Endothelial cell of umbilical vein (primary cell): ENCODE data around the gene LRP11. TPM values are rescaled to one million over a fixed set of nuclear protein-coding genes. Genes with fewer than 3 reads are reported as not detected.
"Not testable (repeated sequence)": the region's sequence is repeated elsewhere in the genome, so short reads cannot be mapped to it uniquely, and the experiment has no call there.

Source experiments
- BruUV-seq: library from RNA; stranded (reverse); fragments of 400-500 nt; replicated peaks from 2 replicates; lab custom pipeline; 2021; lab: Mats Ljungman, UMichigan
- CTCF ChIA-PET: fragments of 300-600, 350-600 bp; sonication (Branson Sonifier 250); formaldehyde crosslinking; loops from one replicate; lab custom pipeline; 2021; ENCODE audit warnings: antibody characterized with exemption, inconsistent platforms; lab: Charles Lee
- POLR2A ChIA-PET: fragments of 300-600, 350-600 bp; sonication (Branson Sonifier 250); formaldehyde crosslinking; loops from one replicate; lab custom pipeline; 2021; ENCODE audit warnings: antibody characterized with exemption, inconsistent platforms; lab: Charles Lee
- DNase-seq: peaks from one replicate; pipeline ENCODE4 v3.0.0-alpha.2; 2011; ENCODE audit warnings: low read depth, low spot score
- FAIRE-seq: peaks from 2 replicates; lab custom pipeline; 2011; peaks lifted over from hg19 to GRCh38; lab: Jason Lieb, UNC
- H2AFZ ChIP-seq: 2 replicates; pipeline ENCODE4 v1.6.0; 2012; ENCODE audit warnings: low read depth, low read length, control low read depth, inconsistent platforms
- H3K27ac ChIP-seq: 2 replicates; pipeline ENCODE4 v1.5.1; 2011; ENCODE audit warnings: low read depth, mild to moderate bottlenecking, control low read depth, low read length, moderate library complexity; ENCODE audit not compliant: insufficient read depth
- H3K27me3 ChIP-seq, 2 experiments: 2 replicates each; pipeline versions ENCODE4 v1.6.0 to v1.6.1; 2011; ENCODE audit warnings: low read length in 2 of 2, mixed read lengths in 1 of 2; ENCODE audit not compliant: control insufficient read depth in 2 of 2, insufficient read depth in 2 of 2
- H3K36me3 ChIP-seq, 2 experiments: 2 replicates in 1 of 2; 3 replicates in 1 of 2; pipeline ENCODE4 v1.5.1; 2011; ENCODE audit warnings: low read length in 2 of 2, mild to moderate bottlenecking in 1 of 2, moderate library complexity in 1 of 2; ENCODE audit not compliant: control insufficient read depth in 2 of 2, insufficient read depth in 2 of 2; ENCODE audit errors: extremely low read depth in 1 of 2
- H3K4me1 ChIP-seq: 3 replicates; pipeline ENCODE4 v1.5.1; 2011; ENCODE audit warnings: mild to moderate bottlenecking, low read length; ENCODE audit not compliant: control insufficient read depth, insufficient read depth; ENCODE audit errors: extremely low read depth
- H3K4me2 ChIP-seq: 2 replicates; pipeline ENCODE4 v1.6.1; 2011; ENCODE audit warnings: low read length, control low read depth, mixed read lengths; ENCODE audit not compliant: insufficient read depth
- H3K4me3 ChIP-seq, 3 experiments: fragments of 200-600 bp in 1 of 3; sonication (generic), shearing (Covaris generic) in 1 of 3; replicated peaks in 1 of 3; 2 replicates each; pipeline ENCODE4 v1.5.1; 2011 to 2016; ENCODE audit warnings: control low read depth in 3 of 3, low read length in 3 of 3, mild to moderate bottlenecking in 2 of 3, inconsistent platforms in 1 of 3, low read depth in 1 of 3, moderate library complexity in 1 of 3; ENCODE audit not compliant: insufficient read depth in 1 of 3
- H3K79me2 ChIP-seq: 2 replicates; pipeline ENCODE4 v1.6.0; 2012; ENCODE audit warnings: low read length, inconsistent platforms; ENCODE audit not compliant: control insufficient read depth, insufficient read depth
- H3K9ac ChIP-seq: replicated peaks from 2 replicates; pipeline ENCODE3; 2011; ENCODE audit warnings: low read length, control low read depth; ENCODE audit not compliant: insufficient read depth; ENCODE audit errors: extremely low read depth
- H3K9me1 ChIP-seq: replicated peaks from 3 replicates; pipeline ENCODE4 v1.6.0; 2011; ENCODE audit warnings: mild to moderate bottlenecking, low read length; ENCODE audit not compliant: control insufficient read depth, insufficient read depth; ENCODE audit errors: extremely low read depth
- H3K9me3 ChIP-seq: replicated peaks from 2 replicates; pipeline ENCODE4 v1.5.1; 2012; ENCODE audit warnings: low read length, inconsistent platforms; ENCODE audit not compliant: control insufficient read depth, insufficient read depth
- H4K20me1 ChIP-seq: replicated peaks from 2 replicates; pipeline ENCODE3; 2011; ENCODE audit warnings: mild to moderate bottlenecking, low read length; ENCODE audit not compliant: control insufficient read depth, insufficient read depth; ENCODE audit errors: extremely low read depth
- CTCF ChIP-seq, 2 donors: IDR thresholded peaks; 1 replicate in 1 of 2; 2 replicates in 1 of 2; pipeline ENCODE4 v1.5.1; 2011; ENCODE audit warnings: low read length in 2 of 2, mild to moderate bottlenecking in 2 of 2, moderate library complexity in 2 of 2, control low read depth in 1 of 2, inconsistent platforms in 1 of 2, low read depth in 1 of 2; ENCODE audit not compliant: insufficient read depth in 1 of 2; ENCODE audit errors: extremely low read depth in 1 of 2
- JUN ChIP-seq: IDR thresholded peaks from 2 replicates; pipeline ENCODE4 v1.6.1; 2011; ENCODE audit warnings: borderline replicate concordance, low read depth; ENCODE audit not compliant: insufficient read length, insufficient read depth
- POLR2A ChIP-seq: IDR thresholded peaks from 2 replicates; pipeline ENCODE4 v1.6.1; 2012; ENCODE audit warnings: low read depth, mild to moderate bottlenecking, control low read depth, low read length
- dilution Hi-C: fragments of 300-500 bp; cut with MboI; formaldehyde crosslinking; loops from one replicate; pipeline ENCODE4 v1.15.0; 2019; ENCODE audit warnings: low sequenced_read_pairs; ENCODE audit not compliant: extremely low pct_ligation_motif_present
- intact Hi-C: fragments of 100-400 bp; cut with micrococcal nuclease; formaldehyde crosslinking; loops from one replicate; pipeline ENCODE4 v1.10.0; 2022
- polyA plus RNA-seq, 4 experiments: library from polyadenylated mRNA; depleted of rRNA in 3 of 4; stranded (reverse) in 3 of 4; unstranded in 1 of 4; fragments of >200 nt; gene quantifications; 2 replicates each; pipeline versions ENCODE4 v1.2.1 to v1.2.3, GENCODE V29; 2011 to 2012; ENCODE audit warnings: missing spikeins in 1 of 4
- total RNA-seq: library from RNA; stranded (reverse); gene quantifications from 2 replicates; pipeline ENCODE4 v1.2.3, GENCODE V29; 2021

The LRP11 gene
- total and polyA plus RNA-seq, 2 donors (not counting 3 experiments of a cell fraction or from before 2014, with no cell fraction given) = 23.1 to 59.1 TPM

DNA sequence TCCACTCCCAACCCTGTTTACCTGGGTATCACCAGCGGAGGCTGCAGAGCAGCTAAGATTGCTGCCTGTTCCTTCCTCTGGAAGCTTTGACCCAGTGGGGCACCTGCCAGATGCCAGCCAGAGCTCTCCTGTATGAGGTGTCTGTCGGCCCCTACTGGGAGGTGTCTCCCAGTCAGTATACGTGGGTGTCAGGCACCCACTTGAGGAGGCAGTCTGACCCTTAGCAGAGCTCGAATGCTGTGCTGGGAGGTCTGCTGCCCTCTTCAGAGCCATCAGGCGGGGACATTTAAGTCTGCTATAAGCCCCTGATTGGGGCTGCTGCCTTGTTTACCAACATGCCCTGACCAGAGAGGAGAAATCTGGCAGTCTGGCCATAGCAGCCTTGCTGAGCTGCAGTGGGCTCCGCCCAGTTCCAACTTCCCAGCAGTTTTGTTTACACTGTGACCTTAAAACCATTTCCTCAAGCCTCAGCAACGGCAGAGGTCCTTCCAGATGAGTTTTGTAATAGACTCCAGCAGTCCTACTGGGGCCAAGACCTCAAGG, 31.0 kb upstream of the LRP11 start:
- DNase-seq (peak; percentile 34), FAIRE-seq (peak; percentile 62)
- H3K4me2 ChIP-seq = no peak overlapping the region
- H3K9ac ChIP-seq = no peak overlapping the region
- peaks cover 0 to 8% of the 10 kb centered on the region in 2 experiments for H3K27me3 ChIP-seq
- H3K27ac ChIP-seq = no peak overlapping the region
- ChIA-PET POLR2A (no interaction called here), CTCF (interaction anchor here (1.3 to 1.6 kb wide), 3 partner anchors 9 to 54 kb away, joined by 3 to 5 read pairs (median 3); no protein-coding TSS in a partner anchor)
- dilution Hi-C loops = no loop called here
- H2AFZ ChIP-seq = peak overlapping the region; percentile 26
- intact Hi-C loops = no loop called here
- H4K20me1 ChIP-seq = no peaks in the 10 kb centered on the region
- no peaks in the 10 kb centered on the region for H3K36me3 ChIP-seq
- H3K9me3 ChIP-seq = no peaks in the 10 kb centered on the region
- H3K79me2 ChIP-seq = no peaks in the 10 kb centered on the region
- H3K4me3 ChIP-seq = no peak overlapping the region
- no peaks in the 10 kb centered on the region for H3K9me1 ChIP-seq
- TF ChIP-seq JUN = no peak
- TF ChIP-seq CTCF (IDR thresholded peaks at IDR 0.05; ENCODE audit: extremely low read depth in 1 of 2, insufficient read depth in 1 of 2, low read depth in 1 of 2, low read length in 2 of 2) = no peak
- no peak for TF ChIP-seq POLR2A
- no TSS peak for BruUV-seq
- H3K4me1 ChIP-seq = peaks cover 17% of the 10 kb centered on the region

GRCh38 chr6:149891864-149892263, 27.7 kb upstream of the LRP11 start:
- H3K9me3 ChIP-seq, H3K9ac ChIP-seq, POLR2A ChIA-PET, CTCF ChIA-PET, dilution Hi-C loops, intact Hi-C loops, H4K20me1 ChIP-seq, H3K79me2 ChIP-seq, H3K27ac ChIP-seq, FAIRE-seq, H2AFZ ChIP-seq, BruUV-seq, H3K4me3 ChIP-seq, H3K9me1 ChIP-seq, H3K4me2 ChIP-seq, H3K36me3 ChIP-seq, DNase-seq, H3K27me3 ChIP-seq: not testable (repeated sequence)
- H3K4me1 ChIP-seq = peaks cover 16% of the 10 kb centered on the region
